ENCODE data around the gene CDKN1B. TPM values are rescaled to one million over a fixed set of nuclear protein-coding genes. Genes with fewer than 3 reads are reported as not detected.

CDKN1B gene
- total and polyA plus RNA-seq, 2 of the 13 experiments (the other 11 are each of a cell fraction or from before 2014, with no cell fraction given): 20.1 to 37.2 TPM

GRCh38 chr12:12700254-12700653, 16.9 kb upstream of the CDKN1B start:
- CTCF ChIA-PET (ENCODE audit: low intra/inter-chr PET ratio, low total read pairs): no interaction called here
- H3K27ac ChIP-seq (ENCODE audit: extremely low read length, insufficient read depth, low read length): no peak overlapping the region
- intact Hi-C loops (cut with micrococcal nuclease; ENCODE audit: unreplicated experiment): loop anchor here (5.0 to 10.0 kb wide), 2 partner anchors 138 to 1115 kb away; partner anchors contain the start of gene DUSP16

More at GRCh38 chr12:12700254-12700653, 16.9 kb upstream of the CDKN1B start:
- no peak for ATAC-seq
- no TSS peak for BruUV-seq (replicated peaks)
- H3K27me3 ChIP-seq (ENCODE audit: control insufficient read depth in 1 of 2, insufficient read depth in 2 of 2, low read length in 2 of 2): no peaks in the 10 kb centered on the region; a peak in 1 of 5 replicates
- no peak overlapping the region for H2AFZ ChIP-seq (ENCODE audit: low read length)
- no peaks in the 10 kb centered on the region for H4K20me1 ChIP-seq (ENCODE audit: insufficient read depth, low read length)
- no peaks in the 10 kb centered on the region for H3K36me3 ChIP-seq (replicated peaks in 1 of 2; ENCODE audit: control insufficient read depth in 1 of 2, insufficient read depth in 2 of 2, low read length in 2 of 2)
- H3K4me2 ChIP-seq (ENCODE audit: low read depth, low read length): no peak overlapping the region
- no peak for FAIRE-seq
- POLR2A ChIA-PET: no interaction called here
- no peak overlapping the region for H3K9ac ChIP-seq (ENCODE audit: insufficient read depth, low read depth, low read length)
- no peak for DNase-seq (ENCODE audit: low spot score)
- in situ Hi-C loops (cut with HindIII; ENCODE audit: extremely low pct_ligation_motif_present, low pct_unique_long_range_greater_than_20kb): loop anchor here (10.0 to 25.0 kb wide), 2 partner anchors 55 to 613 kb away; no protein-coding TSS in a partner anchor
- no peaks in the 10 kb centered on the region for H3K79me2 ChIP-seq (ENCODE audit: insufficient read depth, low read length)
- no peaks in the 10 kb centered on the region for H3K9me3 ChIP-seq (ENCODE audit: low read length)
- peaks cover 38% of the 10 kb centered on the region for H3K4me1 ChIP-seq (ENCODE audit: insufficient read depth, low read length)
- TF ChIP-seq SMAD3 (CRISPR knock-in tag; IDR thresholded peaks at IDR 0.05) (no peak), ZNF614 (CRISPR knock-in tag; IDR thresholded peaks at IDR 0.05; ENCODE audit: borderline replicate concordance) (no peak), IRF9 (CRISPR knock-in tag; IDR thresholded peaks at IDR 0.05; ENCODE audit: borderline replicate concordance) (no peak), RXRA (CRISPR knock-in tag; IDR thresholded peaks at IDR 0.05) (no peak), MYC (CRISPR knock-in tag; IDR thresholded peaks at IDR 0.05; ENCODE audit: borderline replicate concordance) (no peak), ZNF275 (CRISPR knock-in tag; IDR thresholded peaks at IDR 0.05; ENCODE audit: borderline replicate concordance) (no peak), ATF3 (CRISPR knock-in tag; IDR thresholded peaks at IDR 0.05) (no peak), PCBP2 (optimal IDR thresholded peaks at IDR 0.05; ENCODE audit: low read depth, low read length, poor library complexity, severe bottlenecking) (no peak), THAP8 (CRISPR knock-in tag; IDR thresholded peaks at IDR 0.05; ENCODE audit: borderline replicate concordance) (no peak), ZNF607 (CRISPR knock-in tag; IDR thresholded peaks at IDR 0.05; ENCODE audit: borderline replicate concordance) (no peak), GFI1 (CRISPR knock-in tag; IDR thresholded peaks at IDR 0.05; ENCODE audit: borderline replicate concordance) (no peak), KLF13 (CRISPR knock-in tag; IDR thresholded peaks at IDR 0.05) (no peak), ZNF10 (CRISPR knock-in tag; IDR thresholded peaks at IDR 0.05; ENCODE audit: borderline replicate concordance, low read depth) (no peak), THRA (CRISPR knock-in tag; IDR thresholded peaks at IDR 0.05; ENCODE audit: borderline replicate concordance) (no peak), ZNF615 (CRISPR knock-in tag; IDR thresholded peaks at IDR 0.05; ENCODE audit: borderline replicate concordance) (no peak), NFE2 (CRISPR knock-in tag; IDR thresholded peaks at IDR 0.05) (no peak)
- no peak overlapping the region for H3K4me3 ChIP-seq (replicated peaks in 1 of 3; ENCODE audit: insufficient read depth in 1 of 3, low read depth in 2 of 3, low read length in 3 of 3)
